ENCODE data around the gene ADAMTS12.

DNA sequence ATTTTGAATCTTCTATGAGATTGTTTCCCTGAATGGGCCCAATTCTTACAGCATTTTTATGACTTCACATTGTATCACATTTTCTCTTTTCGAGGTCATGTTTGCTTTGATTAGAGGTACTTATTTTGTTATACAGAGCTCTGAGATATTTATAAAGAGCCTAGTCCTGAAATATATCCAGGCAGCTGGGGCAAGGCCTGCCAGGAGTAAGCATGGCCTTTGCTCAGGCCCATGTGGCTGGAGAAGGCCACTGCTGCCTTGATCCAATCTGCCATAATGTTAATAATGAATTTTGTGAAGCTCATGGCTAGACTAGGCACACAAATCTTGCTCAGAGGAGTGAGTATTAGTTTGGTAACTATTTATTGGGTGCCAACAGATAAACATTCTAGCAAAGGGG lies 355.0 kb downstream of the ADAMTS12 start:
- TF ChIP-seq EZH2 (IDR thresholded peaks at IDR 0.05; ENCODE audit: insufficient read depth, poor library complexity, severe bottlenecking) (no peak), EZH2phosphoT487 (IDR thresholded peaks at IDR 0.05; ENCODE audit: insufficient read depth, low read depth) (no peak)

Measured in GM23248 (cell line).